ENCODE measurements around the gene DMD.

DMD gene

GRCh38 chrX:31098079-31098478, 2113.3 kb downstream of the DMD start:
- Histone ChIP-seq H3K27ac (no peak overlapping the region), H3K4me3 (no peak overlapping the region)
- no peak for TF ChIP-seq CTCF (IDR thresholded peaks at IDR 0.05)
- no peak for DNase-seq (ENCODE audit: low spot score)

GRCh38 chrX:31093639-31093975, 2117.7 kb downstream of the DMD start:
- TF ChIP-seq CTCF (IDR thresholded peaks at IDR 0.05) = no peak
- Histone ChIP-seq H3K27ac (no peak overlapping the region), H3K4me3 (no peak overlapping the region)
- DNase-seq (ENCODE audit: low spot score) = no peak

GRCh38 chrX:31092970-31093638, 2118.2 kb downstream of the DMD start:
- no peak for TF ChIP-seq CTCF (IDR thresholded peaks at IDR 0.05)
- Histone ChIP-seq H3K4me3 (no peak overlapping the region), H3K27ac (no peak overlapping the region)
- no peak for DNase-seq (ENCODE audit: low spot score)

DNA sequence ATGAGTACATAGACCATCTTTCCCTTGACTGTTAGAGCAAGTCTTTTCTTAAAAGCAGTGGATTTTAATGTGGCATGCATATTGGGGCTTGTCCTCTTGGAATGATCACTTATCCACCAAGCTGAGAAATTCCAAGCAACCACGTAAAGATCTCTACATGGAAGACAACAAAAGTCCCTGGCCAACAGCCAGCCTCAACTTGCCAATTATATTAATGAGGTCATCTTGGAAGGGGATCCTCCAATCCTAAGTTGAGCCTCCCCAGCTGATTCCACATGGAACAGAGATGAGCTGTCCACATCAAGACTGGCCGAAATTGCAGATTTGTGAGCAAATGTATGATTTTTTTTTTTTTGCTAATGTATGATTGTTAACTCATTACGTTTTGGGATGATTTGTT, 2118.9 kb downstream of the DMD start:
- no peak for DNase-seq (ENCODE audit: low spot score)
- no peak overlapping the region for H3K4me3 ChIP-seq
- H3K27ac ChIP-seq = no peak overlapping the region
- TF ChIP-seq CTCF (IDR thresholded peaks at IDR 0.05) = no peak

DNA sequence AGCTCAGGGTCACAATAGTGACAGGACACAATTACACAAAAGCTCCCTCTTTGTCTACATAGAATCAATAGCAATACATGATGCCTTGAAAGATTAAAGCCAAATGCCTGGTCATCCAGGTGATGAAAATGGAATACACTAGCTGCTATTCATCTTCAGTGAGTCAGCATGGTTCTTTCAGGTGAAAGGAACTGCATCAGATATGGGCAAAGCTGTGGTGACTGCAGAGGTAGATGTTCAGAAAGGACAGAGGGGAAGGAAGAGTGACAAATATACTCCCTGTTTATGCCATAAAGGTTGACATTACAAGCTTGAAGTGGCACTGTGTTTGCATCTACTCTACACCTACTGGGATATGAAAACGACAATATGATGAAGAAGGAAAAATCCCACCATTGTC, 2119.5 kb downstream of the DMD start:
- no peak overlapping the region for H3K4me3 ChIP-seq
- no peak overlapping the region for H3K27ac ChIP-seq
- DNase-seq (ENCODE audit: low spot score) = no peak

GRCh38 chrX:31074522-31074921, 2136.8 kb downstream of the DMD start:
- Histone ChIP-seq H3K27ac (no peak overlapping the region), H3K4me3 (no peak overlapping the region)
- no peak for DNase-seq (ENCODE audit: low spot score)
- no peak for TF ChIP-seq CTCF (IDR thresholded peaks at IDR 0.05)

More for the DNA sequence above, 2119.5 kb downstream of the DMD start:
- no peak for TF ChIP-seq CTCF (IDR thresholded peaks at IDR 0.05)

- no peak for TF ChIP-seq CTCF (IDR thresholded peaks at IDR 0.05)
- no peak within 1 kb of the TSS for H3K27ac ChIP-seq
- no peak within 1 kb of the TSS for H3K4me3 ChIP-seq
- no peak for DNase-seq (ENCODE audit: low spot score)
Measured at GRCh38 chrX:31071725-31072124, 2139.6 kb downstream of the DMD start, which contains the start of gene FTHL17. TSS of gene FTHL17 (minus strand) at chrX:31072041. CDS start at chrX:31071953, 88 bp downstream.
